GM18526 (cell line): Measurements from ENCODE around the gene CLTA.

Experiments
- POLR2A ChIP-seq: IDR thresholded peaks from 3 replicates; pipeline ENCODE4 v1.6.1; 2011; ENCODE audit not compliant: insufficient read length; ENCODE audit errors: extremely low read depth

Gene CLTA

DNA sequence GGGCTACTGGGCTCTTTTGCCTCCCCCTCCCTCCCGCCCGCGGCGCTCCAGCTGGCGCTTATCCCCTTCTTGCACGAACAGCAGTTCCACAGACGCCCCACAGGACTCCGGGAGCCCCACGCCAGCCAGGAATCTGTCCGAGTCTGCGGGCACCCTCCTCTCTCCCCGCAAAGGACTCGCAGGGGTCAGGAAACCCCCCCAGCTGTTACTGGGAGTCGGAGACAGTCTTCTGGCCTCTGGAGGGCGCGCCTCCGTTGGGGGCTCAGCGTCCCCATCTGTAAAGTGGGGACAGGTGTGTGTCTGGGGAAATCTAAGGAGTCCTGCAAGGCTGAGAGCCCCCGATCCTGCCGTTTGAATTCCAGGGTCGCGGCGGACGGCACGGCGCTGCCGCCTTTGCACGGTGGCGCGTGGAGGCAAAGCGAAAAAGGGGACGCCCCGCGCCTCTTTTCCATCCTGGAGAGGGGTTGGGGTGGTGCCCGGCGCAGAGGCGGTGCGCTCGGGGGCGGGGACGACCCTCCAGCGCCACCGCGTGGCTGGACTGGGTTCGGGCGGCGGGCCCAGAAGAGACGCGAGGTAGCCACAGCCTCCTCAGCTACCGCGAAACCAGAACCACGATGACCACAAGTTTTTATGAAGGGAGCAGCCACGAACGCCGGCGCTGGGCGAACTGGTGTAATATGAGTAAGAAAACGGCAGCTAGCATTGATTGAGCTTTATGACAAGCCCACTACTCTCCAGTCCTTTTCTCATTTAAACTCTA is 24.4 kb upstream of the CLTA start:
- TF ChIP-seq POLR2A, result no peak

DNA sequence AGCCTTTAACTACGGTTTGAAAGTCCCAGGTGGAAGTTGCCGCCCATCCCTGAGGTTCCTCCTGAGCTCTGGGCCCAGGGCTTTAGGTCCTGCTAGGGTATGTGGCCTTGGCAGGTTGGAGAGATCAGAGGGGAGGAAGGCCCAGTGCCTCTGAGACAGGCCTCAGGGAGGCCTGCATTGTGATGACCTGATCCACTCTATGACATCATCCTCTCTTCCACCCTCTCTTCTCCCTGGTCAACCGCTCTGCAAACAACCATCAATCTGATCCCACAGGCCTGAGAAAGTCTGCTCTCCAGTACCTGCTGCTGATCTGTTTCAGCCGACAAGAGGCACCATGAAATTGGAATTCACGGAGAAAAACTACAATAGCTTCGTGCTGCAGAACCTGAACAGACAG is 21.6 kb upstream of the CLTA start, which contains the start of gene CCIN:
TSS of gene CCIN (plus strand) at position 223 of the 400 bp plus-strand sequence. CDS start at position 338, 115 bp downstream.
- no peak for TF ChIP-seq POLR2A

DNA sequence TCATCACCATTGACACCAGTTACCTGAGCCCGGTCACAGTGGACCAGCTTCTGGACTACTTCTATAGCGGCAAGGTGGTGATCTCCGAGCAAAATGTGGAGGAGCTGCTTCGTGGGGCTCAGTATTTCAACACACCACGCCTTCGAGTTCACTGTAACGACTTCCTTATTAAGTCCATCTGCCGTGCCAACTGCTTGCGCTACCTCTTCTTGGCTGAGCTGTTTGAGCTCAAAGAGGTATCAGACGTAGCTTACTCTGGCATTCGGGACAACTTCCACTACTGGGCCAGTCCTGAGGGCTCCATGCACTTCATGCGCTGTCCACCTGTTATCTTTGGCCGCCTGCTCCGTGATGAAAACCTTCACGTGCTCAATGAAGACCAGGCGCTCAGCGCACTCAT is 21.0 kb upstream of the CLTA start:
- TF ChIP-seq POLR2A, result no peak

DNA sequence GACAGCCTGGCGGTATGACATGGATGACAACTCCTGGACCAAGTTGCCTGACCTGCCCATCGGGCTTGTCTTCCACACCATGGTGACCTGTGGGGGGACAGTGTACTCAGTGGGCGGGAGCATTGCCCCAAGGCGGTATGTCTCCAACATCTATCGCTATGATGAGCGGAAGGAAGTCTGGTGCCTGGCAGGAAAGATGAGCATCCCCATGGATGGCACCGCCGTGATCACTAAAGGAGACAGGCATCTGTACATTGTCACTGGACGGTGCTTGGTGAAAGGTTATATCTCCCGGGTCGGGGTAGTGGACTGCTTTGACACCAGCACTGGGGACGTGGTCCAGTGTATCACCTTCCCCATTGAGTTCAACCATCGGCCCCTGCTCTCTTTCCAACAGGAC is 20.2 kb upstream of the CLTA start:
- no peak for TF ChIP-seq POLR2A

DNA sequence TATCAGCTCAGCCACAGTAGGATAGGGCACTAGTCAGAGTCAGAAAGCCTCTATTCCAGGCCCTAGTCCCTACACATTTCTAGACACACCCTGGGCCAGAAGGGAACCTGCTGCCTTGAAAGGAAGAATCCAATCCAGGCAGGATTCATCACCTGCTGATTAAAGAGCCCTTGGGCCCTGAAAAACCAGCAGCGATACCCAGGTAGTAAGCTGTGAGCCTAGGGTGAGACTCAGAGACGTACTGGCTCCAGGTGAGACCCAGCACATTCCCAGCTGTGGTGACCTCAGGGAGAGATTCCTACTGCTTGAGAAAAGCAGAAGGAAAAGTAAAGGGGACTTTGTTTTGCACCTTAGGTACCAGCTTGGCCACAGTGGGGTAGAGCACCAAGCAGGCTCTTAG is 16.9 kb upstream of the CLTA start:
- TF ChIP-seq POLR2A, result no peak

DNA sequence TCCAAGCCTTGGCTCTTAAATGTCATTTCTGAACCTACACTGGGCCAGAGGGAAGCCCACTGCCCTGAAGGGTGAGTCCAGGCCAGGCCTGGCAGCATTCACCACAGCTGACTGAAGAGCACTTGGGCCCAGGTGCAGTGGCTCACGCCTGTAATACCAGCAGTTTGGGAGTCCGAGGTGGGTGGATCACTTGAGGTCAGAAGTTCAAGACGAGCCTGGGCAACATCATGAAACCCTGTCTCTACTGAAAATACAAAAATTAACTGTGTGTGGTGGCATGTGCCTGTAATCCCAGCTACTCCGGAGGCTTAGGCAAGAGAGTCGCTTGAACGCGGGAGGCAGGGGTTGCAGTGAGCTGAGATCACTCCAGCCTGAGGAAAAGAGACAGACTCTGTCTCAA is 16.4 kb upstream of the CLTA start:
- no peak for TF ChIP-seq POLR2A

DNA sequence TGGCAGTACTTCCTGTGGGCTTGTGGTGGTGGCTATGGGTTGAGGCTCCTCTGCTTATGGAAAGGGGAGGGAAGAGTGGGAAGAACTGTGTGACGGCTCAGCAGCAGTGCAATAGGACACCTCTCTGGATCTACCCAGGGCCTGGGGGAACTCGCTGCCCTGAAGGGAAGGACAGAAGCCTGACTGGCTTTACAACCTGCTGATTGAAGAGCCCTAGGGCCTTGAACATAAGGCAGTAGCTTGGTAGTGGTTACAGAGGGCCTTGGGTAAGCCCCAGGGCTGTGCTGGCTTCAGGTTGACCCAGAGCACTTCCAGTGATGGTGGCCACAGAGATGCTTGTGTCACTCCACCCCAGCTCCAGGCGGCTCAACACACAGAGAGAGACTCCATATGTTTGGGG is 16.0 kb upstream of the CLTA start:
- TF ChIP-seq POLR2A, result no peak

DNA sequence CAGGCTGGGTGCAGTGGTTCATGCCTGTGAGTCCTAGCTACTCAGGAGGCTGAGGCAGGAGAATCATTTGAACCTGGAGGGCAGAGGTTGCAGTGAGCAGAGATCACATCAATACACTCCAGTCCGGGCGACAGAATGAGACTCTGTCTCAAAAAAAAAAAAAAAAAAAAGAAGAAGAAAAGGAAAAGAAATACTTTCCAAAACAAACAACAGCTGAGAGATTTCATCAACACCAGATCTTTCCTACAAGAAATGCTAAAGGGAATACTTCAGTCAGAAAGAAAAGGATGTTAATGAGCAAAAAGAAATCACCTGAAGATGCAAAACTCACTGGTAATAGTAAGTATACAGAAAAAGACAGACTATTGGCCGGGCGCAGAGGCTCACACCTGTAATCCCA is 13.2 kb upstream of the CLTA start:
- TF ChIP-seq POLR2A, result no peak

DNA sequence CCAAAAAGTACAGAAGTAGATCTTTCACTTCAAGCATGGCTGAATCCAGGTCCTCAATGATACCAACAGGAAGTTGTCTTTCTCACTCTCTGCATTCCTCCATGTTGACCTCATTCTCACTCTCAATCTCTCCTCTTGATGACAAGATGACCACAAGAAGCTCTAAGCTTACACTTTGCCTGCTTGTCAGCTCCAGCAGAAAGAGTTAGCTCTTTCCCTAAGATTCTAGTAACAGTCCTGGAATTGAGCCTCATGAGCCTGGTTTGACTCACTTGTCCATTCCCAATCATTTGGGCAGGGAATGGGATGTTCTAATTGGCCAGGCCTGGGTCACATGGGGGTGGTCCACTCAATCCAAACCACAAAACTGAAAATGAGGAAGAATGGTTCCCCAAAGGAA is 3.3 kb upstream of the CLTA start:
- TF ChIP-seq POLR2A, result no peak

DNA sequence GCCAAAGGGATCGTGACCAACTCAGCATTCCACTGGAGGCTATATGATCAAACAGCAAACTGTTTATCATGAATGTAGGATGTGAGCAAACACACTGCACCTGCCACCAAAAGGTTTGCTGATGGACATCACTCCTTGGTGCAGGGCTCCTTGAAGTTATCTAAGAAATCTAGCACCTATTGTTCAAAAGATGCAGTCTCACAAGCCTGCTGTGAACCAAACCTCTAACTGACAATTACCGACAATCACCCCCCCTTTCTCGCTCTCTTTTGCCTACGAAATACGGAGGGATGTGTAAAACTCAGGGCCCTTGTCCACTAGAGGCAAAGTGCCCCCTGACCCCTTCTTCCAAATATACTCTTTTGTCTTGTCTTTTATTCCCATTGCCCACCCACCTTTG is 2.5 kb upstream of the CLTA start:
- TF ChIP-seq POLR2A, result no peak

DNA sequence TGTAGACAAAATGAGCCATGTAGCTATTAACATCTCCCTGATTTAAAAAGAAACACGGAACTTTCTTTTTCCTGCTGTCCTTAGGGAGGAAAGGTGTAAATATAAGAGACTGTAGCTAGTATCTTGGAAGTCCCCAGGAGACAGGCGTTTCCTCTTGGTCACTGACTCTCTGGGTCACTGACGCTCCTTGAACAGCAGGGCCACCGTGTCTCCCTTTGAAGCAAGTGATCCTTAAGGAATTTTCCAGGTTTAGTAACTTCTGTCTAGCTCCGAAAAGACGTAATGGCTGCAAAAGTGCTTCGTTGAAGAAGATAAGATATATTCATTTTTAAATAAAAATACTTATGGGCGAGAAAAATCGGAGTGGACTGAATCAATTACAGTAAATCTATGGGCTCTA is 745 bp upstream of the CLTA start:
- no peak for TF ChIP-seq POLR2A

DNA sequence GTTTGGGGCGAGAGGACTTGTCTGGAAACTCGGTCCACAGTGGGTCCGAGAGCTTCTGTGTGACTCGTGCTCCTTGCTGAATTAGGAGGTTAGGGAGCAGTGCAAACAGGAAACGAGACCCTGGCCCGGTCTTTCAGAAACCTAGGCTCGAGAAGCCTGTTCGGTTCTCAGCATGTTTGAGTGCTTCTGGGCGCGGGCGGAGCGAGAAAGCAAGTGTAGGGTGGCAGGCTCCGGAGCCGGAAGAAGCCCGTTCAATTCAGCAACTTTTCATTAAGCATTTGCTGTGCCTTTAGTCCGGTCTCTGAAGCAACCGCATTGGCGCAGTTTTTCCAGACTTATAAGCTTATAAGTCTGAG is 547 bp downstream of the CLTA start:
- TF ChIP-seq POLR2A, result no peak

DNA sequence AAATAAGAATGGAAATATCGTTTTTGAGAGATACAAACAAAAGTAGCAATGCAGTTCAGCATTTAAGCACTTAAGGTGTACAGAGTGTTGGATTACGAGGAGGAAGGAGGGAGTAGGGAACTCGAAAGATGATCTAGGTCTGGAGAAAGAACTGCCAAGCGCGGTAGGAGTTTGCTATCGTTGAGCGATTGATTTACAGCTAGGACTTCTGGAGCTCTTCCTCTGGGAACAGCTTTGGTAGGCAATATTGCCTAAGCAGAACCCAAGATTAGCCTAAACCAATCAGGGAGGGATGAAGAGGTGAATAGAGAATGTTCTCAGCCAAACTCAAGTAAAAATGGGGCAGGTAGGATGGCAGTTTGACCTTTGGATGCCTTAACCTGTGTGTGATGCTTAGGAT is 965 bp downstream of the CLTA start:
- TF ChIP-seq POLR2A, result no peak

DNA sequence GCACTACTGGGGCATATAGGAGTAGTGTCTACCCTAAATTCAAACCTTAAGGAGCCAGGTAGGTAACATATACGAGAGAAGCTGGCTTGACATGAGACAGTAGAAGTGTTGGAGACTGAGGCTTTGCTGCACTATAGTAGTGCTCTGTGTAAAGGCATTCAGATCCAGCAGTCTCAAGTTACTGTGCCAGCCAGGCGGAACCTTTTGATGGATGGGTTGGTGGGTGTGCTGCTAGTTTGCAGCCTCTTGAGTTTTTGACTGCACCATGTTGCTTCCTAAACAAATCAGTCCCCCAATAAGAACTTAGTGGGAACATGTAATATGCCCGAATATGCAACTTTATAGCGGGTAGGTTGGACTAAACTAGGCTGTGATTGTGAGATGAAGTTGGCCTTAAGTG is 1.5 kb downstream of the CLTA start:
- TF ChIP-seq POLR2A, result no peak

DNA sequence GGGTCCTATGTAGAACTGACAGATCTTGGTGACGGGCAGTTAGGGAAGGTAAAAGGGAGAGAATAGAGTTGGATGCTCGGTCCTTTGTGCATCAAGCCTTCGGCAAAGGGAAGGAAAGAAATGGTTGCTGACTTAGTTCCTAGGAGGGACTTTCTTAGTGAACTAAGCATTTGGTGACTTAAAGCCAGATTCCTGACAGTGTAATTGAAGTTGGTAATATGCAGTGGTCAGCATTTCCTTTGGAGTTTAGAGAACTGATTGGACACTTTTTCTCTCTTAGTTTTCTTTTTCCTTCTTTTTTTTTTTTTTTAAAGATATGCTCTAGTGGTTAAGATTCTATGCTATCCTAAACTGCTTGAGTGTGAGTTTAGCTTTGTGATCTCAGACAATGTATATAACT is 2.3 kb downstream of the CLTA start:
- no peak for TF ChIP-seq POLR2A

DNA sequence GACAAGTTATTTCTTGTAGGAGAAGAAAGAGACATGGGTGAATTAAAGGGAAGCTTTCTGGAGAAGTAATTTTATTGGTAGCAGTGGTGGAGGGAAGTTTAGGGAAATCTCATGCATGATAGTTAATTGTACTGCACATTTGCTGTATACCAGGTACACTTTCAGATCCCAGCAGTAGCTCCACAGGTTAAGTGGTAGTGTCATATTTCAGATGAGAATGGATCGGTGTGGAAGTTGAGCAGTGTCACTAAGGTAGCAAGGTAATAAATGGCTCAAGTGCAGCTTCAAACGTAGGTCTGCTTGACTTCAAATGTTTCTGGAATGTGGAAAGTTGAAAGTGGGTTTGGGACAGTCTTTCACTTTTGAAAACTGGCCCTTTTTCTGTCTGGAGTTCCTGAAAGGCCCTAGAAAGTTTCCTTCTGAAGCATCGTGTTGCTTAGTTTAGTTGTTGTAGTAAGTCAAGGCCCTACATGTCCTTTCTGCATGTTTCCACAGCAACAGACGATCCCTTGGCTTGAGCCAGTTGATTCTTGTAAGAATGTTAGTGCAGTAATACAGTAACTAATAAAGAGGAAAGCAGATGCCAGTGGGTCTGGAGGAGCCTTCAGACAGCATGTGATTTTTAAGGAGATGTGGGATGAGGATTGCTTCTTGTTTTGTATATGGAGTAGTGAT is 3.7 kb downstream of the CLTA start:
- no peak for TF ChIP-seq POLR2A
